Vagina (tissue), 2 donors: ENCODE measurements around the gene ARPC1A.
"Not testable (repeated sequence)": the region's sequence is repeated elsewhere in the genome, so short reads cannot be mapped to it uniquely, and the experiment has no call there.

Experiments
- POLR2A ChIP-seq, 2 donors: fragments of 450-650 bp; IDR thresholded peaks; one replicate each; pipeline ENCODE4 v1.6.1; 2017; ENCODE audit warnings: antibody characterized with exemption in 2 of 2, mild to moderate bottlenecking in 2 of 2, moderate library complexity in 2 of 2
- POLR2AphosphoS5 ChIP-seq, 2 donors: sonication (generic); formaldehyde crosslinking; IDR thresholded peaks; one replicate each; pipeline ENCODE4 v1.9.0; 2017; ENCODE audit warnings: antibody characterized with exemption in 2 of 2, mild to moderate bottlenecking in 2 of 2, low read depth in 1 of 2; ENCODE audit not compliant: insufficient read depth in 1 of 2

DNA sequence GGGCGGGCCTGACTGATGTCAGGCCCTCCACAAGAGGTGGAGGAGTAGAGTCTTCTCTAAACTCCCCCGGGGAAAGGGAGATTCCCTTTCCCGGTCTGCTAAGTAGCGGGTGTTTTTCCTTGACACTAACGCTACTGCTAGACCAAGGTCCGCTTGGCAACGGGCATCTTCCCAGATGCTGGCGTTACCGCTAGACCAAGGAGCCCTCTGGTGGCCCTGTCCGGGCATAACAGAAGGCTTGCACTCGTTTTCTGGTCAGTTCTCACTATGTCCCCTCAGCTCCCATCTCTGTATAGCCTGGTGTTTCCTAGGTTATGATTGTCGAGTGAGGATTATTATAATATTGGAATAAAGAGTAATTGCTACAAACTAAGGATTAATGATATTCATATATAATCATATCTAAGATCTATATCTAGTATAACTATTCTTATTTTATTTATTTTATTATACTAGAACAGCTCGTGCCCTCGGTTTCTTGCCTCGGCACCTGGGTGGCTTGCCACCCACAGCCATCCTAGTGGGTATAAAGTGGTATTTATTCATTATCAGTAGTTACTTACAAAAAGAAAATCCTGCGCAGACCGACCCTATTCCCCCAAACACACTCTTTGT lies 89.9 kb downstream of the ARPC1A start:
- not testable (repeated sequence) for TF ChIP-seq POLR2A (IDR thresholded peaks at IDR 0.05); POLR2AphosphoS5 (IDR thresholded peaks at IDR 0.05; ENCODE audit: insufficient read depth in 1 of 2, low read depth in 1 of 2)
